Tibial artery (tissue), 4 donors: Measurements from ENCODE around the gene MFSD2B.

Experiments
- DNase-seq, 2 donors: peaks; one replicate each; pipeline ENCODE4 v3.0.0-alpha.2; 2019
- H3K27ac ChIP-seq, 2 donors: fragments of 200-600 bp; sonication (generic) in 1 of 2; 1 replicate in 1 of 2; 2 replicates in 1 of 2; pipeline ENCODE4 v1.5.1; 2018 to 2019; ENCODE audit warnings: mild to moderate bottlenecking in 1 of 2
- H3K27me3 ChIP-seq, 2 donors: fragments of 200-600 bp; sonication (generic) in 1 of 2; one replicate each; pipeline versions ENCODE4 v1.5.1 to v1.6.0; 2016 to 2019
- H3K36me3 ChIP-seq, 3 donors: fragments of 200-600 bp; sonication (generic) in 2 of 3; one replicate each; pipeline ENCODE4 v1.5.1; 2016 to 2019; ENCODE audit warnings: mild to moderate bottlenecking in 2 of 3
- H3K4me1 ChIP-seq, 4 donors: fragments of 200-600 bp; sonication (generic) in 2 of 4; 1 replicate in 3 of 4; 2 replicates in 1 of 4; pipeline ENCODE4 v1.5.1; 2016 to 2019
- H3K4me3 ChIP-seq, 2 donors: fragments of 200-600 bp; sonication (generic) in 1 of 2; 1 replicate in 1 of 2; 2 replicates in 1 of 2; pipeline ENCODE4 v1.5.1; 2018 to 2019; ENCODE audit warnings: mild to moderate bottlenecking in 2 of 2
- H3K9me3 ChIP-seq, 3 donors: fragments of 200-600 bp; sonication (generic) in 1 of 3; one replicate each; pipeline ENCODE4 v1.5.1; 2016 to 2019
- CTCF ChIP-seq, 2 experiments: fragments of 200-600 bp in 1 of 2; fragments of 450-650 bp in 1 of 2; IDR thresholded peaks; one replicate each; pipeline ENCODE4 v1.5.1; 2017 to 2019; ENCODE audit warnings: antibody characterized with exemption in 2 of 2, mild to moderate bottlenecking in 1 of 2, moderate library complexity in 1 of 2
- intact Hi-C: fragments of 100-400 bp; cut with DNase I; formaldehyde crosslinking; loops from one replicate; pipeline ENCODE4 v1.15.0; 2023; ENCODE audit warnings: low total_unique reads

MFSD2B gene

GRCh38 chr2:24055750-24056149 is 45.9 kb downstream of the MFSD2B start:
- Histone ChIP-seq H3K9me3 (no peaks in the 10 kb centered on the region), H3K4me1 (peaks cover 0 to under 1% (median 0%) of the 10 kb centered on the region in 4 donors), H3K27ac (no peak overlapping the region), H3K27me3 (no peaks in the 10 kb centered on the region), H3K36me3 (no peaks in the 10 kb centered on the region), H3K4me3 (no peak overlapping the region)
- DNase-seq: no peak
- TF ChIP-seq CTCF (IDR thresholded peaks at IDR 0.05): no peak
- intact Hi-C loops: no loop called here

GRCh38 chr2:24058564-24059271 is 48.8 kb downstream of the MFSD2B start:
- H3K36me3 ChIP-seq: peaks cover 0 to 13% (median 0%) of the 10 kb centered on the region in 3 donors
- no peak overlapping the region for H3K4me3 ChIP-seq
- TF ChIP-seq CTCF (IDR thresholded peaks at IDR 0.05): no peak
- intact Hi-C loops: no loop called here
- no peaks in the 10 kb centered on the region for H3K4me1 ChIP-seq
- no peaks in the 10 kb centered on the region for H3K27me3 ChIP-seq
- no peak overlapping the region for H3K27ac ChIP-seq
- DNase-seq: no peak
- H3K9me3 ChIP-seq: no peaks in the 10 kb centered on the region

GRCh38 chr2:24065341-24065740 is 55.5 kb downstream of the MFSD2B start:
- no peak overlapping the region for H3K27ac ChIP-seq
- peaks cover 28 to 70% (median 37%) of the 10 kb centered on the region in 3 donors for H3K36me3 ChIP-seq
- no peaks in the 10 kb centered on the region for H3K4me1 ChIP-seq
- no peaks in the 10 kb centered on the region for H3K9me3 ChIP-seq
- H3K27me3 ChIP-seq: no peaks in the 10 kb centered on the region
- intact Hi-C loops: no loop called here
- DNase-seq: no peak
- H3K4me3 ChIP-seq: no peak overlapping the region
- TF ChIP-seq CTCF (IDR thresholded peaks at IDR 0.05): no peak

- H3K4me3 ChIP-seq: no peak overlapping the region
- no peak for DNase-seq
- TF ChIP-seq CTCF (IDR thresholded peaks at IDR 0.05): no peak
- intact Hi-C loops: no loop called here
- no peak overlapping the region for H3K27ac ChIP-seq
- peaks cover 31 to 67% (median 40%) of the 10 kb centered on the region in 3 donors for H3K36me3 ChIP-seq
- no peaks in the 10 kb centered on the region for H3K27me3 ChIP-seq
- no peaks in the 10 kb centered on the region for H3K9me3 ChIP-seq
- peaks cover 0 to 18% (median 9%) of the 10 kb centered on the region in 4 donors for H3K4me1 ChIP-seq
Measured at GRCh38 chr2:24072259-24072658, 62.4 kb downstream of the MFSD2B start.

GRCh38 chr2:24073816-24074215 is 63.9 kb downstream of the MFSD2B start:
- peaks cover 0 to 26% (median 17%) of the 10 kb centered on the region in 4 donors for H3K4me1 ChIP-seq
- H3K36me3 ChIP-seq: peaks cover 24 to 54% (median 25%) of the 10 kb centered on the region in 3 donors
- no peak for DNase-seq
- no peak overlapping the region for H3K4me3 ChIP-seq
- no peak overlapping the region for H3K27ac ChIP-seq
- H3K9me3 ChIP-seq: no peaks in the 10 kb centered on the region
- intact Hi-C loops: no loop called here
- no peaks in the 10 kb centered on the region for H3K27me3 ChIP-seq
- no peak for TF ChIP-seq CTCF (IDR thresholded peaks at IDR 0.05)
